NB4 (cell line): ENCODE data around the gene CTNNAL1.

Experiments
- MAX ChIP-seq: IDR thresholded peaks from 2 replicates; pipeline ENCODE4 v1.6.1; 2011; ENCODE audit warnings: low read depth, low read length
- MYC ChIP-seq: IDR thresholded peaks from 2 replicates; pipeline ENCODE4 v1.6.1; 2011; ENCODE audit warnings: low read depth, low read length
- POLR2A ChIP-seq: IDR thresholded peaks from 2 replicates; pipeline ENCODE4 v1.6.1; 2011; ENCODE audit warnings: mild to moderate bottlenecking; ENCODE audit not compliant: insufficient read length; ENCODE audit errors: extremely low read depth
- TF ChIP-seq, protein P1 (sequence below): IDR thresholded peaks from one replicate; pipeline ENCODE4 v1.5.1; 2012; ENCODE audit warnings: low read depth, low read length

- TF ChIP-seq, protein P1, sequence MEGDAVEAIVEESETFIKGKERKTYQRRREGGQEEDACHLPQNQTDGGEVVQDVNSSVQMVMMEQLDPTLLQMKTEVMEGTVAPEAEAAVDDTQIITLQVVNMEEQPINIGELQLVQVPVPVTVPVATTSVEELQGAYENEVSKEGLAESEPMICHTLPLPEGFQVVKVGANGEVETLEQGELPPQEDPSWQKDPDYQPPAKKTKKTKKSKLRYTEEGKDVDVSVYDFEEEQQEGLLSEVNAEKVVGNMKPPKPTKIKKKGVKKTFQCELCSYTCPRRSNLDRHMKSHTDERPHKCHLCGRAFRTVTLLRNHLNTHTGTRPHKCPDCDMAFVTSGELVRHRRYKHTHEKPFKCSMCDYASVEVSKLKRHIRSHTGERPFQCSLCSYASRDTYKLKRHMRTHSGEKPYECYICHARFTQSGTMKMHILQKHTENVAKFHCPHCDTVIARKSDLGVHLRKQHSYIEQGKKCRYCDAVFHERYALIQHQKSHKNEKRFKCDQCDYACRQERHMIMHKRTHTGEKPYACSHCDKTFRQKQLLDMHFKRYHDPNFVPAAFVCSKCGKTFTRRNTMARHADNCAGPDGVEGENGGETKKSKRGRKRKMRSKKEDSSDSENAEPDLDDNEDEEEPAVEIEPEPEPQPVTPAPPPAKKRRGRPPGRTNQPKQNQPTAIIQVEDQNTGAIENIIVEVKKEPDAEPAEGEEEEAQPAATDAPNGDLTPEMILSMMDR = no peak
- TF ChIP-seq POLR2A (no peak), MAX (no peak), MYC (no peak)
Observed at GRCh38 chr9:109052416-109052815, 39.1 kb upstream of the CTNNAL1 start.
